Dedifferentiated amniotic fluid mesenchymal stem cell (primary cell): ENCODE data around the gene AP2A1.

Experiments used
- DNase-seq: peaks from one replicate; pipeline ENCODE4 v3.0.0-alpha.2; 2016; ENCODE audit errors: extremely low spot score

AP2A1 gene

DNA sequence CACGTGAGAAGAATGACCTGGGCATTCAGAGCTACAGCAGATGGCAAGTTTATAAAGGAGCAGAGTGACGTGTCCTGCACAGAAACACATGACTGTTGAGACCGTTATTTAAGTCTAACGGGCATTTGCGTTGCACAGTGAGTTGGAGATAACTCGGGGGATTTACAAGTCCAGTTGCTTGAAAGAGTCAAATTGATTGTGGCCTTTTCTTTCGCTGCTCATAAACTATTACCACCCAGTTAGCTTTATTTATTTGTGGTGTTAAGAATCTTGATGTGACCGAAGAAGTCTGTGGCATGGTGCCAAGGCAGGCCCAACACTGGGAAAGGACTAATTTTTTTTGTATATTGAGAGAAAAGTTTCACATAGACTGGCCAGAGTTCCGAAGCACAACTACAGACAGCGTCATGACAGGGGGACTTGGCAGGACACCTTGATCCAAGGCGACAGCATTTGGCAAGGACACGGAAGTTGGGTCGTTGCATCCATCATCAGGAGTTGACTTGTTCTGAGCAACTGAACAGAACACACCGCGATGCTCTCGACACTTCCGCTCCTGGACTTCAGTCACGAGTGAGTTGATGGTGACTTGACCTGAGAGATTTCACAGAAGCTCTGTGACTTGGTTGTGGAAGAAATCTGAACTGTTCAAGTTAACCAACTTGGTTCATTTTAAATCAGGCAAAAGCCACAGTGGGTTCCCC, 72.2 kb downstream of the AP2A1 start:
- no peak for DNase-seq

DNA sequence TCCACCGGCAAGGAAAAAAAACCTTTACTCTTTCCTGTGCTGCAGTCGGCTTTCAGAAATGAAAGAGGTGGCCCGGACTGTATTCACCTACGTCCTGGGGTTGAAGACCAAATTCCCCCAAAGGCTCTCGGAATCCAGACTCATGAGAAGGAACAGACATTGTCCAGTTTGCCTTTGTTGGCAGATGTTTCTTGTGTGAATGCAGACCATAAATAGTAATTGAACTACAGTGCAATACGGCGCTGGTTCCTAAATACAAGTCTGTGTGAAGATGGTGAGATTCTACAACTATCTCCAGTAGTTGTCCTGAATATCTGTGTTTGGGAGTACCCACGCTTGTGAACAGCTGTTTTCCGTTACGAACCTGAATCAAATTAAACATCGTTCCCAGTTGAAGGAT, 72.9 kb downstream of the AP2A1 start:
- no peak for DNase-seq

DNA sequence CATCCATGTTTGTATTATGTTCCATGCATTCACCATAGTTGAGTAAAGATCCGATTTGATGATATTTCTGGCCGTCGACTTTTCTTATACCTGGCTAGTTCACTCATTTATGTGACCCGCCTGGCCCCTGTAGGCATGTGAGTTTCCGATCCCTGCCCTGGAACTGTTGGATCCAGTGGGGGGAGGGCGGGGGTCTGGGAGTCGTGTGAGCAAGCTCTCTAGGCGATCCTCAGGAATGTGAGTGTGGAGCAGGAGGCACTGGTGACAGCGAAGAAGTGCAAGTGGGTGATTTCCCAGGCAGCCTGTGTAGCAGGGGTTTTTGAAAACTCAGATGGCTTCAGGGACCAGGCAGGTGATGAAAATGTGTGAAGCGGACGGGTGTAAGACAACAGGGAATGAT, 73.5 kb downstream of the AP2A1 start:
- no peak for DNase-seq

DNA sequence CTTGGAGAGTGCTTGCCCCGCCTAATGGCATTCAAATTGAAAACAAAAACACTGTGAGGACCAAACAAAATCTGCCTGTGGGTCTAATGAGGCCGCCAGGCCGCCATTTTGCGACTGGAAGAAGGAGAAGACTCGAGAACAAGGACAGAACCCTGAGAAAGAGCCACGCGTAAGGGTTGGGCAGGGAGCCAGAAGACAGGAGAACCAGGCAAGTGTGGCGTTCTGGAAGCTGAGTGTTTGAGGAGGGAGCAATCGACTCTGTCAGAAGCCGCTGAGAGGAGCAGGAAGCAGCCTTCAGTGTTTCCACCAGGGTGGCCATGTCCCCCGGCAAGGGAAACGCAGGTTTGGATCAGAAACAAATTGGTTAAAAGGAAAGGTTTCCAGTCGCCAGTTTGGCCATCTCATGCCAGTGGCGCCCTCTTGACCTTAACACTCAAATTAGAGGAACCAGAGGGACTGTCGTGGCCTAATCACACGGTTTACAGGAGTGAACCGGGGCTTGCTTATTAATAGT, 74.0 kb downstream of the AP2A1 start:
- DNase-seq = no peak

DNA sequence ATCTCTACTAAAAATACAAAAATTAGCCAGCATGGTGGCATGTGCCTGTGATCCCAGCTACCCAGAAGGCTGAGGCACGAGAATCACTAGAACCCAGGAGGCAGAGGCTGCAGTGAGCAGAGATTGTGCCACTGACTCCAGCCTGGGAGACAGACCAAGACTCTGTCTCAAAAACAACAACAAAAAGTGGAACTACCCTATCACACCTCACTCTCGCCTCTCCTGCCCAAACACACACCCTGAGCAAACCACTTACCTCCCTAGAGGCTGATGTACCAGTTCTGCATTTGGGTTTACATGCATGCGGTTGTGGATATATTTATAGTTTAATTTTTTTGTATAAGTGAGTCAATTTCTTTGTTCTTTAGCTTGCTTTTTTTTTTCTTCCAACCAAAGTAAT, 76.5 kb downstream of the AP2A1 start:
- DNase-seq = no peak

DNA sequence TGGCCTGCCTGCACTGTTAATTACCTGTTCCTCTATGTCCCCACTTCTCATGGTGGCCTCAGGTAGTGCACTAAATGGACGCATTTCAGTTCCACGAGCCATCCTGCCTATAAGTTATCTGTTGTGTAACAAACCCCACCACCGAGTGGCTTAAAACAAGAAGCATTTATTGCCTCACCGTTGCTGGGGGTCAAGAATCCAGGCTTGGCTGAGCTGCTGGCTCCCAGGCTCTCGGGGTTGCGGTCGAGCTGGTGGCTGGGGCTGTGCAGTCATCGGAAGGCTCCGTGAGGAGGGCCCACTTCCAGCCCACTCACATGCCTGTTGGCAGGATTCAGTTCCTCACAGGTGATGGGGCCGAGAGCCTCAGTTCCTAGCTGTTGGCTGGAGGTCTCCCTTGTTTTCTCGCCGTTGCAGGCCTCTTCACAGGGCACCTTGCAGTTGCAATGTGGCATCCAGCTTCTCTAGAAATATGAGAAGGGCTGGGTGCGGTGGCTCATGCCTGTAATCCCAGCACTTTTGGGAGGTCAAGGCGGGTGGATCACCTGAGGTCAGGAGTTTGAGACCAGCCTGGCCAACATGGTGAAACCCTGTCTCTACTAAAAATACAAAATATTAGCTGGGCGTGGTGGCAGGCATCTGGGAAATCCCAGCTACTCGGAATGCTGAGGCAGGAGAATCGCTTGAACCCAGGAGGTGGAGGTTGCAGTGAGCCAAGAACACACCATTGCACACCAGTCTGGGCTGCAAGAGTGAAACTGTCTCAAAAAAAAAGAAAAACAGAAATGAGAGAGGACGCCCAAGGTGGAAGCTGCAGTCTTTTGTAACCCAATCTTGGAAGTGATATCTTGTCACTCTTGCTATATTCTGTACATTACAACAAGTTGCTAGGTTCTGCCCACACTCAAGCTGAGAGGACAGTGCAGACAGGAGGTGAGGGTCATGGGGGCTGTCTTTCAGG, 77.6 kb downstream of the AP2A1 start:
- no peak for DNase-seq

- DNase-seq = no peak
Measured at GRCh38 chr19:49845414-49845813, 78.6 kb downstream of the AP2A1 start.

- DNase-seq = no peak
Measured at GRCh38 chr19:49846408-49846807, 79.6 kb downstream of the AP2A1 start.

DNA sequence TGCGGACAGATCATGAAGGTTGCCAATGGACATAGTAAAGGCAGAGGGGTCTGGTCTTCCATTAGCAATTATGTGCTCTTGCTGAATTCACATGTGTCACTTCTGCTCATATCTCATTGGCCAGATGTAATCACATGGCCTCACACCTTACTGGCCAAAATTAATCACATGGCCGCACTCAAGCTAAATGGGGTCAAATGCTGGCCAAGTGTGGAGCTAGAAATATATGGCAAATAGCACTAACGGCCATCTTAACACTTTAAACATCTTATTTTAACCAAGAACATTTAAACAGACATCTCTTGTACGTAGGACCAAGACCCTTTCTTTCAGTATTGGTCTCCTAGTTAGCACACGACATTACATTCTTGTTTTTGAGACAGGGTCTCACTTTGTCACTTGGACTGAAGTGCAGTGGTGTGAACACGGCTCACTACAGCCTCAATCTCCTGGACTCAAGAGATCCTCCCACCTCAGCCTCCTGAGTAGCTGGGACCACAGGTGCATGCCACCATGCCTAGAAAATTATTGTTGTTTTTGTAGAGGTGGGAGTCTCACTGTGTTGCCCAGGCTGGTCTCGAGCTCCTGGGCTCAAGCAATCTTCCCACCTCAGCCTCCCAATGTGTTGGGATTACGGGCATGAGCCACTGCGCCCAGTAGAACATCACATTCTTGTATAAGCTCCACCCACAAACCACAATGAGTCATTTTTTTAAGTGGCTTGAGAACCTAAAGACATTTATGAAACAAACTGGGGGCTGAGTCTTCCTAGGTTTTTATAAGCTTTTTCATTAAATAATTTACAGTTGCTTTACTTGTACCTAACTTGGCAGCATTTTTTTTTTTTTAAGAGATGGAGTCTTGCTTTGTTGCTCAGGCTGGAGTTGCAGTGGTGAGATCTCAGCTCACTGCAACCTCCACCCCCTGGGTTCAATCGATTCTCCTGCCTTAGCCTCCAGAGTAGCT, 81.2 kb downstream of the AP2A1 start:
- peak; percentile 60 for DNase-seq

DNA sequence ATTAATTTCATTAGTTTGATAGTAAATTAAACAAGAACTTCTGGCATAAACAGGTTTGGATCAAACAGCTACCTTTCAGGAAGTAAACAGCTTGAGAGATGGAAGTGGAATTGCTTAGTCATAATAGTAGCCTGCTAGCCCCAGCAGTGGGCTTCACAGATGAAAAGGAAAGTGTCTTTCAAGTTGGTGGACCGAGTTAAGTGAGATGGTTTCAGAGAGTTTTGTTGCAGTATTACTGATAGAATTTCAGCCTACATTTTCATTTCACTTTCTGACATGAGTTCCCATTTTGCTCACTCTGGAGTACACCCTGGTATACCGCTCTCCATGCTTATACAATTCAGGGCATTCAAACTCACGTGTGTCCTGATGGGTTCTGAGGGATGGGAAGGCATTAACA, 82.1 kb downstream of the AP2A1 start:
- DNase-seq = no peak

DNA sequence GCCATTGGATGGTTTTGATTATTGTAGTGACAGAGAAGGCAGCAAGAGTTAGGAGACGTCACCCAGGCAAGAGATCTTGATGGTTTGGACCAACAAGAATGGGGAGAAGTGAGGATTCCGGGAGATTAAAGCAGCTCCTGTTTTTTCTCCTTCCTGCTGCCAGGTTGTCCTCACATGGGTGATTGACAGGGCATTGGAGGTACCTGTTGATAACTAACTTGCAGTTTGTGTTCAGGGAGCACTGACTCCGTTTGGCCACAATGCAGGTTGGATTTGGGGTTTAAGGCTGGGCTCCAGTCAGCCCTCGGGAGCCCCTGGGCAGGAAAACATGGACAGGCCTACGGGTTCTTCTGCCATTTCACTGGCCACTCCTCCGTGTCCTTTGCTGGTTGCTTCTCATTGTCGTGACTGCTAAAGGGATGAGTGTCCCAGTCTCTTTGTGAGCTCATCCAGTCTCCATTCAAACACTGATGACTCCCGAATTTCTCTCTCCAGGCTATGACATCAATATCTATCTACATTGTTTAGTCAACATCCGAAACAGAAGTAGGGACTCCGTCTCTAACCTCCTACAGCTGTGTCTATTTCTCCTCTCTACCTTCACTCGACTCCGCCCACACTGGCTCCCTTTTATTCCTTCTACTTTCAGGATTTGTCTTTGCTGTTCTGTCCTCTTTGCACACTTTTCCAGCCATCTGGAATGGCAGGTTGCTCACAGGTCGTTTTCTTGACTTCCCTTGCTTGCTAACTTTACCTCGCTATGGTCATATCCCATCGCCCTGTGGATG, 82.8 kb downstream of the AP2A1 start:
- DNase-seq = no peak

GRCh38 chr19:49850221-49850486, 83.4 kb downstream of the AP2A1 start:
- DNase-seq = no peak

- peak; percentile 90 for DNase-seq
Measured at GRCh38 chr19:49850487-49851342, 83.9 kb downstream of the AP2A1 start, which contains the start of gene PTOV1. Gene PTOV1, plus strand, starts transcription at chr19:49851159.

GRCh38 chr19:49851456-49852259, 84.9 kb downstream of the AP2A1 start:
- DNase-seq = no peak

GRCh38 chr19:49852631-49853126, 85.9 kb downstream of the AP2A1 start:
- DNase-seq = no peak

- no peak for DNase-seq
Measured at GRCh38 chr19:49853852-49854377, 87.1 kb downstream of the AP2A1 start.

- DNase-seq = no peak
Measured at GRCh38 chr19:49854378-49855263, 87.8 kb downstream of the AP2A1 start.

DNA sequence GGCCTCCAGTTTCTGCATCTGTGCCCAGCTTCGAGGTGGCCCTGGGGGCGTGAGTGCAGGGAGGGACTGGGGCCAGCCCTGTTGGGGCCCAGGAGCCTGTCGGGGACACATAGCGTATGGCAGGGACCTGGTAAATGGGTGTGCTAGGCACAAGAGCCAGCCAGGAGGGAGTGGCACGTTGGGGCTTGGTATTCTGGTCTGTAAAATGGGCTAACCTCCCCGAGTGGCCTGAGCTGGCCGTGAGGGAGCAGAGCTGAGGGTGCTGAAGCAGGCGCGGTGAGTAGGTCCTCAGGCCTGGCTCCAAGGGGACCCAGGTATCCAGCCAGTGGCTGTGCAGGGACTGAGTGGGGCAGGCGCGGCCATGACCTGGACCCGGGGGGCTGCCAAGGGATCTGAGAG, 88.5 kb downstream of the AP2A1 start:
- no peak for DNase-seq
